GM13977 (cell line): ENCODE measurements around the gene FOXS1.

Experiments
- DNase-seq: peaks from one replicate; pipeline ENCODE4 v3.0.0; 2012; ENCODE audit warnings: low spot score
- CTCF ChIP-seq: IDR thresholded peaks from 2 replicates; pipeline ENCODE4 v1.5.1; 2012; ENCODE audit warnings: mild to moderate bottlenecking, control low read depth; ENCODE audit not compliant: insufficient read depth; ENCODE audit errors: extremely low read depth, missing control alignments
- in situ Hi-C: fragments of 300-500 bp; cut with MboI; formaldehyde crosslinking; loops from one replicate; pipeline ENCODE4 v1.12.0; 2022; ENCODE audit warnings: low sequenced_read_pairs, low pct_unique_long_range_greater_than_20kb, mixed read lengths, inconsistent platforms; ENCODE audit not compliant: unreplicated experiment

The FOXS1 gene

GRCh38 chr20:31836853-31837608, 8.4 kb downstream of the FOXS1 start:
- TF ChIP-seq CTCF, result no peak
- in situ Hi-C loops, result loop anchor here (25.0 kb wide), 1 partner anchor 250 kb away; no protein-coding TSS in a partner anchor
- DNase-seq, result no peak

- DNase-seq, result peak; percentile 67
- no peak for TF ChIP-seq CTCF
- in situ Hi-C loops, result loop anchor here (25.0 kb wide), 1 partner anchor 251 kb away; no protein-coding TSS in a partner anchor
Measured at GRCh38 chr20:31835977-31836852, 9.2 kb downstream of the FOXS1 start.

- DNase-seq, result no peak
- no peak for TF ChIP-seq CTCF
- in situ Hi-C loops, result loop anchor here (25.0 kb wide), 1 partner anchor 252 kb away; no protein-coding TSS in a partner anchor
Measured at GRCh38 chr20:31835554-31835953, 9.8 kb downstream of the FOXS1 start.

DNA sequence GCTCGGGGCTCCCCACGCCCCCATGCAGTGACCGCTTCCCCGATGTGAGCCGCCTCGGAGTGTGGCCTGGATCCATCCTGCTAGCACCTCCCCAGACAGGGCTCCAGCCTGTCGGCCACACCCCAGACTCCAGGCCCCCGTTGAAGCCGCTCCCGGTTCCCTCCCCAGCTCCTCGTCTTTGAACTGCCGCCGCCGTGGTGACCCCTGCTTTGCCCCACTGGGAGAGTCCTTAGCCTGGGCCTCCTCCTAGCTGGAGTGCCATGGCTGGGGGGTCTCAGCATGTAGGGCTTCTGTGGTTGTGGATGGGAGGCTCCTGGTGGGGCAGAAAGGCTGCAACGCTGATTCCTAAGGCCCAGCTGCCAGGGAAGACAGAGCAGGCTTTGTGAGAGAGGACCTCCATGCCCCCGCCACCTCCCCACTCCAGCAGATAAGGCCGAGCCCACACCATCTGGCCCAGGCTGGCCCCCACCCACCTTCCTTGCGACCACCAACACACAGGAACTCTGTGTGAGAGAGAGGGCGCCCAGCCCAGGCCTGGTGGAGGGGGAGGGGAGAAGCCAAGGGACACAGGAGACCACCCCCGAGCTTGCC, 11.4 kb downstream of the FOXS1 start:
- no peak for DNase-seq
- TF ChIP-seq CTCF, result no peak
- in situ Hi-C loops, result loop anchor here (25.0 kb wide), 1 partner anchor 253 kb away; no protein-coding TSS in a partner anchor

DNA sequence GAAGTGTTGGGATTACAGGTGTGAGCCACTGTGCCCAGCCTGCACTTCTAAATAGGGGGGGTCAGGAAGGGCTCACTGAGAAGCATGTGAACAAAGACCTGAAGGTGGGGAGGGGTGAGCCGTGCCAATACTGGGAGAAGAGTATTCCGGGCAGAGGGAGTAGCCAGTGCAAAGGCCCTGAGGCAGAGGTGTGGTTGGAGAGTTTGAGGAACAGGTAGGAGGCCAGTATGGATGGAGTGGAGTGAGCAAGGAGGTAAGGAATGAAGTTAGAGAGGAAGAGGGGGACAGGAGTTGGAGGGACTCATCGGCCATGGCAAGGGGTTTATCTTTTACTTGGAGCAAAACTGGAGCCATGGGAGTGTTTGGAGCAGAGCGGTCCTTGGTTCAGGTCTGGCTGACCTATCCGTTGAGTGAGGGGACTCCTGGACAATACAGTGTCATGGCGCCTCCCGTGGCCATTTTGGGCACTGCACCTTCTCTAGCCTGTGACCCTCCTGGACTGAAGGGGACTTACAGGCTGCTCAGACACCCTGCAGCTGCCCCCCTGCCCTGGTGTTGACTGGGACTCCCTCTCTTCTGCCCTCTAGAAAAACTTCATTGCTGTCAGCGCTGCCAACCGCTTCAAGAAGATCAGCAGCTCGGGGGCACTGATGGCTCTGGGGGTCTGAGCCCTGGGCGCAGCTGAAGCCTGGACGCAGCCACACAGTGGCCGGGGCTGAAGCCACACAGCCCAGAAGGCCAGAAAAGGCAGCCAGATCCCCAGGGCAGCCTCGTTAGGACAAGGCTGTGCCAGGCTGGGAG, 12.1 kb downstream of the FOXS1 start:
- TF ChIP-seq CTCF, result peak; percentile 90
- in situ Hi-C loops, result loop anchor here (25.0 kb wide), 1 partner anchor 254 kb away; no protein-coding TSS in a partner anchor
- DNase-seq, result peak; percentile 85

DNA sequence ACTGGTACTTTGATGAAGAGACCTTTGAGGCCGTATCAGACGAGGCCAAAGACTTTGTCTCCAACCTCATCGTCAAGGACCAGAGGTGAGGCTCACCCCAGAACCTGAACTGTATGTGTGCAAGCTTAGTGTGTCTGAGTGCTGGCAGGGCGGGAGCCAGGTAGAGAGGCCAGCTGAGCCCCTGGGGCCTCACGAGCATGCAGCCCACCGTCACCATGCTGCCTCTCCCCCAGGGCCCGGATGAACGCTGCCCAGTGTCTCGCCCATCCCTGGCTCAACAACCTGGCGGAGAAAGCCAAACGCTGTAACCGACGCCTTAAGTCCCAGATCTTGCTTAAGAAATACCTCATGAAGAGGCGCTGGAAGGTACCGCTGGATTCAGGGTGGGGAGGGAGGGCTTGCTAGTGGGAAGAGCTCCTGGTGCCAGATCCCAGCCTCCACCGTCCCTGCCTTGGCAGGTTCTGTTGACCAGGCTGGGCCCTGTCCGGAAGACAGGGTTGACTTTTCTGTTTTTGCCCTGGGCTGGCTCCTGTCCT, 13.6 kb downstream of the FOXS1 start:
- DNase-seq, result no peak
- TF ChIP-seq CTCF, result no peak
- in situ Hi-C loops, result loop anchor here (25.0 kb wide), 1 partner anchor 255 kb away; no protein-coding TSS in a partner anchor
